Astrocyte (in vitro differentiated cells and primary cell): ENCODE results near the gene ULK4. TPM values are rescaled to one million over a fixed set of nuclear protein-coding genes. Genes with fewer than 3 reads are reported as not detected.

Experiments used
- DNase-seq: peaks from one replicate; pipeline ENCODE4 v3.0.0-alpha.2; 2010; ENCODE audit warnings: low read depth
- FAIRE-seq: peaks from 2 replicates; lab custom pipeline; 2011; peaks lifted over from hg19 to GRCh38; lab: Jason Lieb, UNC
- H2AFZ ChIP-seq: 2 replicates; pipeline ENCODE4 v1.6.0; 2012; ENCODE audit warnings: low read depth, low read length, inconsistent platforms
- H3K27ac ChIP-seq: 2 replicates; pipeline ENCODE4 v1.5.1; 2011; ENCODE audit warnings: low read depth, low read length, inconsistent platforms
- H3K27me3 ChIP-seq: 2 replicates; pipeline ENCODE4 v1.6.0; 2011; ENCODE audit warnings: low read length, inconsistent platforms; ENCODE audit not compliant: insufficient read depth
- H3K36me3 ChIP-seq: 2 replicates; pipeline ENCODE4 v1.5.1; 2011; ENCODE audit warnings: low read length, inconsistent platforms; ENCODE audit not compliant: insufficient read depth
- H3K4me1 ChIP-seq: 2 replicates; pipeline ENCODE4 v1.5.1; 2011; ENCODE audit warnings: low read length, inconsistent platforms; ENCODE audit not compliant: insufficient read depth
- H3K4me2 ChIP-seq: 2 replicates; pipeline ENCODE4 v1.6.0; 2012; ENCODE audit warnings: low read length, inconsistent platforms
- H3K4me3 ChIP-seq: 2 replicates; pipeline ENCODE4 v1.5.1; 2011; ENCODE audit warnings: low read depth, mild to moderate bottlenecking, low read length, inconsistent platforms; ENCODE audit not compliant: insufficient read depth
- H3K79me2 ChIP-seq: 2 replicates; pipeline ENCODE4 v1.6.0; 2012; ENCODE audit warnings: mild to moderate bottlenecking, low read length, inconsistent platforms; ENCODE audit not compliant: insufficient read depth
- H3K9ac ChIP-seq: 2 replicates; pipeline ENCODE4 v1.6.0; 2012; ENCODE audit warnings: mild to moderate bottlenecking, low read length, inconsistent platforms
- H3K9me3 ChIP-seq: 2 replicates; pipeline ENCODE4 v1.5.1; 2012; ENCODE audit warnings: low read depth, mild to moderate bottlenecking, low read length, inconsistent platforms; ENCODE audit not compliant: insufficient read depth
- H4K20me1 ChIP-seq: 2 replicates; pipeline ENCODE4 v1.6.0; 2012; ENCODE audit warnings: low read length, inconsistent platforms; ENCODE audit not compliant: insufficient read depth
- H3K27ac Mint-ChIP-seq: one replicate; pipeline ENCODE4 v1.8.0; 2021; ENCODE audit warnings: mild to moderate bottlenecking, mixed read lengths; ENCODE audit not compliant: unreplicated experiment
- H3K27me3 Mint-ChIP-seq: one replicate; pipeline ENCODE4 v1.8.0; 2021; ENCODE audit warnings: low read depth, mixed read lengths; ENCODE audit not compliant: unreplicated experiment
- H3K36me3 Mint-ChIP-seq: one replicate; pipeline ENCODE4 v1.8.0; 2021; ENCODE audit warnings: low read depth, mixed read lengths; ENCODE audit not compliant: unreplicated experiment
- H3K4me1 Mint-ChIP-seq: one replicate; pipeline ENCODE4 v1.8.0; 2021; ENCODE audit warnings: low read depth, mixed read lengths; ENCODE audit not compliant: unreplicated experiment
- H3K4me3 Mint-ChIP-seq: one replicate; pipeline ENCODE4 v1.8.0; 2021; ENCODE audit warnings: mild to moderate bottlenecking, moderate library complexity, mixed read lengths; ENCODE audit not compliant: unreplicated experiment
- H3K9me3 Mint-ChIP-seq: one replicate; pipeline ENCODE4 v1.8.0; 2021; ENCODE audit warnings: mild to moderate bottlenecking, mixed read lengths; ENCODE audit not compliant: unreplicated experiment
- CTCF ChIP-seq: IDR thresholded peaks from 2 replicates; pipeline ENCODE4 v1.5.1; 2011; ENCODE audit warnings: low read depth, mild to moderate bottlenecking, inconsistent platforms, low read length, moderate library complexity; ENCODE audit not compliant: insufficient read depth
- EZH2 ChIP-seq: IDR thresholded peaks from 2 replicates; pipeline ENCODE4 v1.6.1; 2012; ENCODE audit warnings: mild to moderate bottlenecking, low read length, inconsistent platforms; ENCODE audit not compliant: insufficient read depth
- total RNA-seq: library from RNA; stranded (reverse); gene quantifications from 2 replicates; pipeline ENCODE4 v1.2.1, GENCODE V29; 2021

The ULK4 gene
- total RNA-seq, 1 donor from 2014 or later = 6.6 TPM

GRCh38 chr3:41345788-41346187 is 616.1 kb downstream of the ULK4 start:
- Mint-ChIP-seq H3K4me1 (peaks cover 13% of the 10 kb centered on the region), H3K4me3 (no peak overlapping the region), H3K36me3 (peaks cover 4% of the 10 kb centered on the region), H3K9me3 (peaks cover 14% of the 10 kb centered on the region), H3K27me3 (no peaks in the 10 kb centered on the region), H3K27ac (no peak overlapping the region)
- Histone ChIP-seq H4K20me1 (no peaks in the 10 kb centered on the region), H3K4me2 (no peak overlapping the region), H3K9me3 (no peaks in the 10 kb centered on the region), H2AFZ (no peak overlapping the region), H3K27ac (no peak overlapping the region), H3K4me3 (no peak overlapping the region), H3K4me1 (no peaks in the 10 kb centered on the region), H3K36me3 (no peaks in the 10 kb centered on the region), H3K9ac (no peak overlapping the region), H3K27me3 (no peaks in the 10 kb centered on the region), H3K79me2 (no peaks in the 10 kb centered on the region)
- DNase-seq = no peak
- FAIRE-seq = no peak
- no peak for TF ChIP-seq EZH2
- no peak for TF ChIP-seq CTCF

DNA sequence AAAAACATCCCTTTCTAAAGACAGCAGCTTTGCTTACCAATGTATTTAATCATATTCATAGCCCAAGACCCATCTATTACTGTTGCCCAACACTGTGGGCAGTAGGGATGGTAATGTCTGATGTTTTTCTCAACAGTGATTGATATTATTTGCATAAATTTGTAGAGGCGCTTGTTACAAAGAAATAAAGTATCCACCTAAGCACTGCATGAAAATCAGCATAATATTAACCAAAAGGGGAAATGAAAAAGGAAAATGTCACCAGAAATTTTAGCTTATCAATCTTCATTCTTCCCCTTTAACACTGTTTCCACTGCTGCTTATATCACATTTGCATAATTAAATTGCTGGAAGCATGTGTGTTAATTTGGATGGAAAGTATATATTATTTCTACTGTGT is 622.1 kb downstream of the ULK4 start:
- DNase-seq (no peak), FAIRE-seq (no peak)
- Mint-ChIP-seq H3K36me3 (peaks cover 4% of the 10 kb centered on the region), H3K4me3 (no peak overlapping the region), H3K27ac (no peak overlapping the region), H3K4me1 (peaks cover 6% of the 10 kb centered on the region), H3K27me3 (no peaks in the 10 kb centered on the region), H3K9me3 (peaks cover 6% of the 10 kb centered on the region)
- Histone ChIP-seq H3K9ac (no peak overlapping the region), H2AFZ (no peak overlapping the region), H3K79me2 (no peaks in the 10 kb centered on the region), H3K27me3 (no peaks in the 10 kb centered on the region), H3K36me3 (no peaks in the 10 kb centered on the region), H3K4me1 (peaks cover 3% of the 10 kb centered on the region), H4K20me1 (no peaks in the 10 kb centered on the region), H3K9me3 (no peaks in the 10 kb centered on the region), H3K4me2 (no peak overlapping the region), H3K27ac (no peak overlapping the region), H3K4me3 (no peak overlapping the region)
- no peak for TF ChIP-seq EZH2
- no peak for TF ChIP-seq CTCF

DNA sequence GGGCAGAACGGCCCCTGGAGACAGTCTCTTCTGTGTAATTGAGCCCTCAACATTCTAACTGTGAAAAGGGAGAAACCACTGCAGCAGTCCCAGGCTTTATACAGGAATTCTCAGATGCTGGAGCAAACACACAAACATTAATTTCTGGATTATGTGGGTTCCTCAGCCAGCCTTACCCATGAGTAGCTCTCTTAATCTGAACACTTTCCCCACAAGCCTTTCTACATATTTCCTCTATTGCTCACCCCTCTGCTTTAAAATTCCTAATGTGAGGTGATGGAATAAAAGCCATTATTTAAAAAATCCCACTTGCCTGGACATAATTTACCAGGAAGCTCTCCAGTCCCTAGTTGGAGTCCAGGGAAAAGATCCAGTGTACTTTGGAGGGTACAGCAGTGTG is 623.6 kb downstream of the ULK4 start:
- no peaks in the 10 kb centered on the region for H3K9me3 Mint-ChIP-seq
- FAIRE-seq (no peak), DNase-seq (peak; percentile 72)
- no peak overlapping the region for H3K9ac ChIP-seq
- H3K36me3 Mint-ChIP-seq = no peaks in the 10 kb centered on the region
- peaks cover 3% of the 10 kb centered on the region for H3K4me1 ChIP-seq
- TF ChIP-seq EZH2 = no peak
- no peaks in the 10 kb centered on the region for H3K9me3 ChIP-seq
- H3K4me1 Mint-ChIP-seq = peaks cover 8% of the 10 kb centered on the region
- H3K27ac ChIP-seq = no peak overlapping the region
- peak overlapping the region; percentile 41 for H3K27ac Mint-ChIP-seq
- no peak overlapping the region for H2AFZ ChIP-seq
- no peaks in the 10 kb centered on the region for H3K27me3 ChIP-seq
- H3K27me3 Mint-ChIP-seq = no peaks in the 10 kb centered on the region
- no peak overlapping the region for H3K4me3 ChIP-seq
- no peaks in the 10 kb centered on the region for H3K79me2 ChIP-seq
- H4K20me1 ChIP-seq = no peaks in the 10 kb centered on the region
- H3K4me3 Mint-ChIP-seq = no peak overlapping the region
- H3K4me2 ChIP-seq = no peak overlapping the region
- H3K36me3 ChIP-seq = no peaks in the 10 kb centered on the region
